ENCODE results near the gene IDUA.
"Not testable (repeated sequence)": the region's sequence is repeated elsewhere in the genome, so short reads cannot be mapped to it uniquely, and the experiment has no call there.

IDUA gene

GRCh38 chr4:1047976-1048772, 61.3 kb downstream of the IDUA start:
- no peak for DNase-seq

- DNase-seq, result no peak
These were observed 62.1 kb downstream of the IDUA start for GRCh38 chr4:1048773-1049590.

GRCh38 chr4:1049591-1049905, 62.7 kb downstream of the IDUA start:
- DNase-seq, result no peak

- no peak for DNase-seq
These were observed 63.8 kb downstream of the IDUA start for GRCh38 chr4:1050486-1051213.

GRCh38 chr4:1051472-1051871, 64.6 kb downstream of the IDUA start:
- no peak for DNase-seq

GRCh38 chr4:1052231-1052671, 65.4 kb downstream of the IDUA start:
- no peak for DNase-seq

- DNase-seq, result no peak
These were observed 66.3 kb downstream of the IDUA start for GRCh38 chr4:1053080-1053661.

- DNase-seq, result not testable (repeated sequence)
These were observed 67.0 kb downstream of the IDUA start for GRCh38 chr4:1053891-1054290.
